Measurements from ENCODE around the gene UXS1.
A peak's percentile ranks its signal among the peaks of the same experiment; 100 is the strongest.
"Not testable (repeated sequence)": the region's sequence is repeated elsewhere in the genome, so short reads cannot be mapped to it uniquely, and the experiment has no call there.

UXS1 gene

DNA sequence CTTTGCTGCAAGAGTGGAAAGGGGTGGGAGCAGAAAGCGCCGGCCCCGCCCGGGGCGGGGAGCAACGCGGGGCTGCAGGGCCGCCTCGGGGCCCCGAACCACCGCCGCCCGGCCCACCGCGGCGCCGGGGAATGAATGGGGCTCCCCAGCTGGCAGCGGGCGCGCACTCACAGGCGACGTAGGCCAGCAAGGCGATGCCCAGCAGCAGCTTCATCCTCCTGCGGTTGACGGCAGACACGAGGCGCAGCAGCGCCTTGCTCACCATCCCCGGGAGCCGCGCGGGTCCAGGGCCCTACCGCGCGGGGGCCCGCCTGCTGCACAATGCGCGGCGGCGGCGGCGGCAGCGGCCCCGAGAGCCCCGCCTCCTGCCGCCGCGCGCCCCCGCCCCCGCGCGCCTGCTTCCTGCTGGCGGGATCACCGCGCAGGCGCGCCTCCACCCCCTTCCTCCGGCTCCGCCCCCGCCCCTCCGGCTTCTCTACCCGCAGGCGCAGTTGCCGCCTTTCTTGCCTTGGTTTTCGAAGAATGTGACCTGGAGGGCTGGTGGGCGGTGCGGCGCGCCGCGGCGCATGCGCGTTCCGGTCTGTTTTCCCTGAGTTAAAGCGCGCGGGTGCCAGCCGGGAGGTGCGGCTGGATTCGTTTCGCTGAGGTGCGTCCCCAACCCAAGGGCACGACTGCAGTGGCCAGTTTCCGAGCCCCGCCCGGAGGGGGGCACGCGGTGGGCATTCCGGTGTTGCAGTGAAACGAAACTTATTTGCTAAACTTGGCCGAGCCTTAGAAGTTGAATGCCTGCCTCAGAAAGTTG, at the start of gene UXS1:
Gene UXS1, minus strand, starts transcription at position 325 of the 802 bp plus-strand sequence. Its CDS starts 60 bp downstream, at position 265.
- DNase-seq = peak; percentile 66 to 97 (median 92)

- DNase-seq = not testable (repeated sequence)
Measured at GRCh38 chr2:106239491-106239890, 45.4 kb upstream of the UXS1 start.

DNA sequence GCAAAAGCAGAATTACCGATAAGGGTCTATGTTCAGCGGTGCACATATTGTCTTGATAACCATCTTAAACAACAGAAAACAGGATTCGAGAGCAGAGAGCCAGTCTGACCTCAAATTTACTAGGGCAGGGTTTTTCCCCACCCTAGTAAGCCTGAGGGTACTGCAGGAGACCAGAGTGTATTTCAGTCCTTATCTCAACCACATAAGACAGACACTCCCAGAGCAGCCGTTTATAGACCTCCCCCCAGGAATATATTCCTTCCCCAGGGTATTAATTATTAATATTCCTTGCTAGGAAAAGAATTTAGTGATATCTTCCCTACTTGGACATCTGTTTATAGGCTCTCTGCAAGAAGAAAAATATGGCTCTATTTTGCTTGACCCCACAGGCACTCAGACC, 41.3 kb upstream of the UXS1 start:
- not testable (repeated sequence) for DNase-seq

- no peak for DNase-seq
Measured at GRCh38 chr2:106233350-106233706, 39.2 kb upstream of the UXS1 start.

DNA sequence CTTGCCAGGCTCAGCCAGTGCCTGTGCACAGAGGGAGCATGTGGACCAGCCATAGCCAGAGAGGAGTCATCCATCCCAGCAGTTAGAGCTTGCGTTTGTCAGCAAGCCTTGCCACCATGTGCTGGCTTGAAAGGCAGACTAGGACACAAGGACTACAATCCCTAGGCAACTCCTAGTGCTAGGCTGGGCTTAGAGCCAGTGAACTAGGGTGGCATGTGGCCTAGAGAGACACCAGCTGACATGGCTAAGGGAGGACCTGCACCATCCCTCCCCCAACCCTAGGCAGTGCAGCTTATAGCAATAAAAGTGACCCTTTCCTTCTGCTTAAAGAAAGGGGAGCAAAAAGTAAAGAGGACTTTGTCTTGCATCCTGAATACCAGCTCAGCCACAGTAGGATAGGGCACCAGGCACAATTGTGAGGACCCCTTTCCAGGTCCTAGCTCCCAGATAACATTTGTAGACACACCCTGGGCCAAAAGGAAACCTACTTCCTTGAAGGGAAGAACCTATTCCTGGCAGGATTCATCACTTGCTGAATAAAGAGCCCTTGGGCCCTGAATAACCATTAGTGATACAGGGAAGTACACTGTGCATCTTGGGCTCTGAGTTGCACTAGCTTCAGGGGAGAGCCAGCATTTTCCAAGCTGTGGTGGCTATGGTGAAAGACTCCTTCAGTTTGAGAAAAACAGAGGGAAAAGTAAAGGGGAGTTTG, 38.7 kb upstream of the UXS1 start:
- DNase-seq = peak in 20 of 51 donors; percentile 1 to 55 (median 12)

GRCh38 chr2:106223347-106223746, 29.2 kb upstream of the UXS1 start:
- DNase-seq = no peak

- DNase-seq = not testable (repeated sequence)
Measured at GRCh38 chr2:106222057-106222456, 28.0 kb upstream of the UXS1 start.

GRCh38 chr2:106219813-106220212, 25.7 kb upstream of the UXS1 start:
- no peak for DNase-seq

- DNase-seq = not testable (repeated sequence)
Measured at GRCh38 chr2:106219157-106219556, 25.1 kb upstream of the UXS1 start.

DNA sequence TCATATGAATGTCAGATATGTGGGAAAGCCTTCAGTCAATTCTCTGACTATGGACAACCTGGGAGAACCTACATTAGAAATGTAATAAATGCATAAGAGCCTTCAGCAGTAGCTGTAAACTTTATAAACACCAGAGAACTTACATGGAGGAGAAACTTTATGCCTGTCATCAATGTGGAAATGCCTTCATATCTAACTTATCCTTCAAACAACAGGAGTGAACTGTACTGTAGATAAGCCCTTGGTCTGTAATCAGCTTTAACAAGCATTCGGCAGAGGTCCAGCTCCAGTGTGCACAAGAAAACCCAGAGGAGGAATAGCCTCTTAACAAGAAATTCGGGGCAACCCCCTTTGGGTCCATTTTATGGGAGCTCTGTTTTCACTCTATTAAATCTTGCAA, 14.8 kb upstream of the UXS1 start:
- DNase-seq = no peak

DNA sequence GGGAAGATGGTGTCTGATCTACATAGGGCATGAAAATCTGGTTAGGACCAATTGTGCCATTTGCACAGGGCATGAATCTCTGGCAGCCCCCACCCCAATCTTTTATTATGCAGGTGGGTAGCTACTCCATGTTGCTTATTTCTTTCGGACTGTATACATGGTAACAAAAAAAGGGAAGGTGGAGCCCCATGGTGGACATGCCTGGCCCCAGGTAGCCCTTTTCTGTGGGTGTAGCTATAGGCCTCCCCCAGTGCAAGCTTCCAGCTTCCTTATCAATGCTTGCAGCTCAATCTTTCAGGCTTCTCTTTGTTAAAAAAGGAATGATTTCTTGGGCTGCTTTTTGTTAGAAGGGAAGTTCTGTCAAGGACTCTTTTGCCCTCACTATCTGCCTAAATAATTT, 14.3 kb upstream of the UXS1 start:
- DNase-seq = no peak

- DNase-seq = no peak
Measured at GRCh38 chr2:106207246-106207645, 13.1 kb upstream of the UXS1 start.

DNA sequence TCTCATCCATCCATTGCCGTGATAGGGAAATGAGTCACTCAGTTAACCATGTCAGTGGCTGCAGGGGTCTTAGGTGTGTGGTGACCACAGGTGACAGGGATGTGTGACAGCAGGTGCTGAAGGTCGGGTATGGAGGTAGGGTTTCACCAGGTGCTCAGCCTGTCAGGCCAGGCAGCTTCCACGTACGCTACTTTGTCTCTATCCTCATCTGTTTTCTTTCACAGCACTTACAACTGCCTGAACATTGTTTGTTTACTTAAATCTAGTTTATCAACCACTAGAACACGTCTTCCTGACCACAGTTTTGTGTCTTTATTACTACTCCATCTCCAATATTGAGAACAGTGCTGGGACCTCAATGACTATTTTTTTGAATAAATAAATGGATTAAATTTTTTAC, 11.4 kb upstream of the UXS1 start:
- DNase-seq = no peak

GRCh38 chr2:106204551-106204950, 10.4 kb upstream of the UXS1 start:
- not testable (repeated sequence) for DNase-seq

GRCh38 chr2:106201661-106202060, 7.6 kb upstream of the UXS1 start:
- DNase-seq = no peak

- no peak for DNase-seq
Measured at GRCh38 chr2:106197878-106198277, 3.8 kb upstream of the UXS1 start.

DNA sequence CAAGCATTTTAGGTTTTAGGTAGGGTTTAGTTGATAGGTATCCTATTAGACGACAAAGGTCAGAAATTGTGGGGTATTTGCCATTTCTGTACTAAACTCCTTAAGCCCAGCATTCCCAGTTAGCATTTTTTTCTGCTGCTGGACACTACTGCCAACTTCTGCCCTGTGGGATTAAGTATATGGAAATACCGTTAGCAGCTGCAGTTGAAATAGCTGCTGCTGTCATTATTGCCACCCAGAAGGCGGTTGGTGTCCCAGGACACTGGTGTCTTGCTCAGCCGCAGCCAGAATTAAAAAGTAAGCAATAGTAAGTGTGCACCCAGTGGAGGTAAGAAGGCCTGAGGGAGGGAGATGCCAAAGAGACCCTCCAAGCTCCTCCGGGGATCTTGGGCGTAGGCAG, 1.9 kb upstream of the UXS1 start:
- DNase-seq = no peak

- DNase-seq = peak in 1 of 51 donors; percentile 11
Measured at GRCh38 chr2:106195456-106195855, 1.4 kb upstream of the UXS1 start.

GRCh38 chr2:106193690-106193976, 468 bp downstream of the UXS1 start:
- peak in 13 of 51 donors; percentile 35 to 68 (median 49) for DNase-seq

- DNase-seq = peak in 26 of 51 donors; percentile 9 to 60 (median 37)
Measured at GRCh38 chr2:106192752-106193689, 1.1 kb downstream of the UXS1 start.

DNA sequence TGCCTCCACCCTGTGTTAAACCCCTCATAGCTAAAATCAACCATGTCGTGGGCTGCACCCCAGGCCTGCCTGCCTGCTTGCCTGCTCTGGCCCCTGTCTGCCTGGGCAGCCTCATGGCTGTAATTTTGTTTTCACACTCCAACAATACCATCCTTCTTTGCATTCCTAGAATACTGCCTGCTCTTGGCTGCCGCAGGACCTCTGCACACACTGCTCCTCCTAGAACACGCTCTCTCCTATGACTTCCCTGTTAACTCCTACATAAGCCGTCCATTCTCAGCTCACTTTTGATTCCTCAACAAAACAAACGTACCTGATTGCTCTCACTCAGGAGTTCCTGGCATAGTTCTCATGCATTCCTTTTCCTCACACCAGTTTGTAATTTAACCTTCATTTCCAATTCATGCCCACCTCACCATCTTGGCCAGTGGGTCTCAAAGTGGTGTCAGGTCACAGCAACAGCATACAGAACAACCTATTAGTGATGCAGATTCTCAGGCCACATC, 2.5 kb downstream of the UXS1 start:
- no peak for DNase-seq
